ENCODE data around the gene NUDT13.

NUDT13 gene

GRCh38 chr10:73167458-73167782 lies 57.2 kb downstream of the NUDT13 start:
- peak; percentile 49 for DNase-seq

DNA sequence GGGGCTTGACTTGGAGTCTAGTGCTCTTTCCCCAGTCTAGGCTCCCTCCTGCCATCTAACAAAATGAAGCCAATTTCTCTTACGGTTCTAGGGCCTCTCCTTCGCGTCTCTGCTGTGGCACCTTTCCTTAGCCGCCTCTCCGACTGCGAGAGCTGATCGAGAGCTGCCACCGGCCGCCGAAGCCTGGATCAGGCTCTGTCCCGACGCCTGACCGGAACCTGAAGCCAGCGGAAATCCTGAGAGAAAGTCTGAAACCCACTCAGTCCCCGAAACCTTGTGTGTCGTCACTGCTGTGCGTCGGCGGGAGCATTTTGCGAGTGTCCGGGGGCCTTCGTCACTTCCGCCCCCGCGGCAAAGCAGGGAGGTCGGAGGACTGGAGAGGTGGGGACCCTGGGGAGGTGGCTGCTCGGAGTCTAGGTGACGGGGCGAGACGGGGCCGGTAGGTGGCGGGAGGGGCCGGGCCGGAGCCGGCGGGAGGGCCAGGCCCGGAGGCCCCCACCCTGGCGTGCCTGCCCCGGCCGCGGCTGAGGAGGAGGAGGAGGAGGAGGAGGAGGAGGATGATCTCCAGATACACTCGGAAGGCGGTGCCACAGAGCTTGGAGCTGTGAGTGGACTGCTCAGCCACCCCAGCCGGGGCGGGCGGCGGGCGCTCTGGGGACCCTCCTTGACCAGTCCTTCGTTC lies 57.7 kb downstream of the NUDT13 start, which contains the start of the genes ECD and FAM149B1:
ECD (minus strand) TSS at position 226 of the 682 bp plus-strand sequence. CDS start 4,071 bp downstream, outside the sequence.
FAM149B1 (plus strand) TSS at position 337 of the 682 bp plus-strand sequence; CDS start at position 558, 221 bp downstream.
- peak; percentile 93 for DNase-seq

GRCh38 chr10:73168465-73168803 lies 58.2 kb downstream of the NUDT13 start:
- no peak for DNase-seq

GRCh38 chr10:73169320-73169719 lies 59.1 kb downstream of the NUDT13 start:
- DNase-seq = no peak

DNA sequence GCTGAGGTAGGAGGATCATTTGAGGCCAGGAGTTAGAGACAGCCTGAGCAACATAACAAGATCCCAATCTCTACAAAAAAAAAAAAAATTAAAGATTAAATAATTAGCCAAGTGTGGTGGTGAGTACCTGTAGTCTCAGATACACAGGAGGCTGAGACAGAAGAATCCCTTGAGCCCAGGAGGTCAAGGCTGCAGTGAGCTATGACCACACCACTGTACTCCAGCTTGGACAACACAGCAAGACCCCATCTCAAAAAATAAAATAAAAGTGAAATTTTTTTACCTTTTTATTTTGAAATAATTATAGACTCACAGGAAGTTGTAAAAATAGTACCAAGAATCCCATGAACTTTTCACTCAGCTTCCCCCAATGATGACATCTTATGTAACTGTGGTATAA lies 62.6 kb downstream of the NUDT13 start:
- no peak for DNase-seq

DNA sequence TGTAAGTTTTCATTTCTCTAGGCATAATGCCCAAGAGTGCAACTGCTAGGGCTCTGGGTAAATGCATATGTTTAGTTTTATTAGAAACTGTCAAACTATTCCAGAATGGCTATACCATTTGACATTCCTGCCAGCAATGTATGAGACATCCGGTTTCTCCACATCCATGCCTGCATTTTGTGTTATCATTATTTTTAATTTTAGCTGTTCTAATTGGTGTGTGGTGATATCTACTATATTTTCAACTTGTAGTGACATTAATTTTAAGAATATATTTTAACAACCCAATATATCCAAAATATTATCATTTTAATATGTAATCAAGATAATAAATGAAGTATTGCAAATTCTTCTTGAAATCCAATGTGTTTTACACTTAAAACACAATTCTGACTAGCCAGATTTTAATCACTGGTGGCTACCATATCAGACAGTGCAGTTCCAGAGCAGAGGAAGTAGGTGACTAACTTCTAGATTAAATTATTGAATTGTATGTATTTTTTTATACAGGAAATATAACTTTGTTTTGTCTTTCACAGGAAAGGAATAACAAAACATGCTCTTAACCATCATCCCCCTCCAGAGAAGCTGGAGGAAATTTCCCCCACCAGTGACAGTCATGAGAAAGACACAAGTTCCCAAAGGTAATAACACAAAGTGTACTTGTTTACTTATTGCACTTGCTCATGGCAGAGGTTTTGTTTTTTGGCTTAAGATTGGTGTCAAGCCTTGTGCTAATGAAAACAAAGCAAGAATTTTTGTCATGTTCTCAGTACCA lies 64.1 kb downstream of the NUDT13 start:
- no peak for DNase-seq
